ENCODE data around the gene OLFML2A. TPM values are rescaled to one million over a fixed set of nuclear protein-coding genes. Genes with fewer than 3 reads are reported as not detected.
"Not testable (repeated sequence)": the region's sequence is repeated elsewhere in the genome, so short reads cannot be mapped to it uniquely, and the experiment has no call there.

OLFML2A gene
- total RNA-seq, 1 donor from 2014 or later, result 469 TPM

GRCh38 chr9:124844291-124844690 is 67.4 kb downstream of the OLFML2A start:
- Mint-ChIP-seq H3K36me3 (ENCODE audit: low read depth) (no peaks in the 10 kb centered on the region), H3K27me3 (ENCODE audit: low read depth) (no peaks in the 10 kb centered on the region), H3K9me3 (ENCODE audit: low read depth) (no peaks in the 10 kb centered on the region), H3K4me1 (ENCODE audit: low read depth) (peaks cover 30% of the 10 kb centered on the region), H3K4me3 (ENCODE audit: unreplicated experiment) (no peak overlapping the region), H3K27ac (ENCODE audit: unreplicated experiment) (peak overlapping the region; percentile 91)
- no peak for DNase-seq (ENCODE audit: low spot score)
- no peak for TF ChIP-seq CTCF (IDR thresholded peaks at IDR 0.05)

- H3K27me3 Mint-ChIP-seq (ENCODE audit: low read depth); H3K27ac Mint-ChIP-seq (ENCODE audit: unreplicated experiment); DNase-seq (ENCODE audit: low spot score); H3K9me3 Mint-ChIP-seq (ENCODE audit: low read depth); H3K4me3 Mint-ChIP-seq (ENCODE audit: unreplicated experiment); H3K36me3 Mint-ChIP-seq (ENCODE audit: low read depth): not testable (repeated sequence)
- H3K4me1 Mint-ChIP-seq (ENCODE audit: low read depth), result peaks cover 45% of the 10 kb centered on the region
Measured at GRCh38 chr9:124846467-124846866, 69.5 kb downstream of the OLFML2A start.

GRCh38 chr9:124846969-124847368 is 70.0 kb downstream of the OLFML2A start:
- Mint-ChIP-seq H3K27me3 (ENCODE audit: low read depth) (no peaks in the 10 kb centered on the region), H3K27ac (ENCODE audit: unreplicated experiment) (no peak overlapping the region), H3K9me3 (ENCODE audit: low read depth) (no peaks in the 10 kb centered on the region), H3K36me3 (ENCODE audit: low read depth) (no peaks in the 10 kb centered on the region), H3K4me3 (ENCODE audit: unreplicated experiment) (no peak overlapping the region), H3K4me1 (ENCODE audit: low read depth) (peaks cover 50% of the 10 kb centered on the region)
- DNase-seq (ENCODE audit: low spot score), result no peak
- no peak for TF ChIP-seq CTCF (IDR thresholded peaks at IDR 0.05)

GRCh38 chr9:124849801-124850200 is 72.9 kb downstream of the OLFML2A start:
- Mint-ChIP-seq H3K4me3 (ENCODE audit: unreplicated experiment) (no peak overlapping the region), H3K9me3 (ENCODE audit: low read depth) (no peaks in the 10 kb centered on the region), H3K27ac (ENCODE audit: unreplicated experiment) (peak overlapping the region; percentile 91), H3K36me3 (ENCODE audit: low read depth) (no peaks in the 10 kb centered on the region), H3K27me3 (ENCODE audit: low read depth) (no peaks in the 10 kb centered on the region), H3K4me1 (ENCODE audit: low read depth) (peaks cover 45% of the 10 kb centered on the region)
- TF ChIP-seq CTCF (IDR thresholded peaks at IDR 0.05), result no peak
- DNase-seq (ENCODE audit: low spot score), result no peak

GRCh38 chr9:124852121-124852828 is 75.3 kb downstream of the OLFML2A start:
- Mint-ChIP-seq H3K4me1 (ENCODE audit: low read depth) (peaks cover 40% of the 10 kb centered on the region), H3K27ac (ENCODE audit: unreplicated experiment) (peak overlapping the region; percentile 93), H3K9me3 (ENCODE audit: low read depth) (no peaks in the 10 kb centered on the region), H3K36me3 (ENCODE audit: low read depth) (no peaks in the 10 kb centered on the region), H3K27me3 (ENCODE audit: low read depth) (no peaks in the 10 kb centered on the region), H3K4me3 (ENCODE audit: unreplicated experiment) (peak overlapping the region; percentile 68)
- no peak for TF ChIP-seq CTCF (IDR thresholded peaks at IDR 0.05)
- DNase-seq (ENCODE audit: low spot score), result no peak

Data from chondrocyte (in vitro differentiated cells).